HUES6 (cell line): Measurements from ENCODE around the gene GLI2.
A peak's percentile ranks its signal among the peaks of the same experiment; 100 is the strongest.

Source experiments
- H3K27ac ChIP-seq: 2 replicates; pipeline ENCODE4 v1.7.0; 2013; ENCODE audit warnings: low read depth, mild to moderate bottlenecking, low read length, inconsistent platforms
- H3K27me3 ChIP-seq: 2 replicates; pipeline ENCODE4 v1.6.1; 2013; ENCODE audit warnings: low read length; ENCODE audit not compliant: control insufficient read depth, insufficient read depth
- H3K36me3 ChIP-seq: 2 replicates; pipeline ENCODE4 v1.6.1; 2013; ENCODE audit warnings: low read length; ENCODE audit not compliant: control insufficient read depth, insufficient read depth
- H3K4me1 ChIP-seq: 2 replicates; pipeline ENCODE4 v1.6.1; 2013; ENCODE audit warnings: low read length; ENCODE audit not compliant: control insufficient read depth, insufficient read depth
- H3K4me3 ChIP-seq: 2 replicates; pipeline ENCODE4 v1.5.1; 2013; ENCODE audit warnings: low read depth, low read length
- H3K9ac ChIP-seq: one replicate; pipeline ENCODE4 v1.6.1; 2013; ENCODE audit warnings: mild to moderate bottlenecking, low read length
- H3K9me3 ChIP-seq: 2 replicates; pipeline ENCODE4 v1.6.1; 2013; ENCODE audit warnings: low read depth, low read length; ENCODE audit not compliant: control insufficient read depth, insufficient read depth

Gene GLI2

GRCh38 chr2:120711694-120712093 is 24.0 kb upstream of the GLI2 start:
- Histone ChIP-seq H3K9ac (no peak overlapping the region), H3K4me3 (no peak overlapping the region), H3K27me3 (peaks cover 23% of the 10 kb centered on the region), H3K36me3 (no peaks in the 10 kb centered on the region), H3K4me1 (peaks cover 61% of the 10 kb centered on the region), H3K27ac (no peak overlapping the region), H3K9me3 (no peaks in the 10 kb centered on the region)

- no peaks in the 10 kb centered on the region for H3K9me3 ChIP-seq
- no peak overlapping the region for H3K27ac ChIP-seq
- H3K36me3 ChIP-seq, result no peaks in the 10 kb centered on the region
- no peak overlapping the region for H3K4me3 ChIP-seq
- H3K27me3 ChIP-seq, result peaks cover 22% of the 10 kb centered on the region
- H3K4me1 ChIP-seq, result peaks cover 62% of the 10 kb centered on the region
- H3K9ac ChIP-seq, result no peak overlapping the region
Measured at GRCh38 chr2:120712180-120712681, 23.4 kb upstream of the GLI2 start.

- Histone ChIP-seq H3K9ac (no peak overlapping the region), H3K27me3 (peaks cover 17% of the 10 kb centered on the region), H3K9me3 (no peaks in the 10 kb centered on the region), H3K27ac (no peak overlapping the region), H3K36me3 (no peaks in the 10 kb centered on the region), H3K4me1 (peaks cover 39% of the 10 kb centered on the region), H3K4me3 (no peak overlapping the region)
Measured at GRCh38 chr2:120715353-120715752, 20.3 kb upstream of the GLI2 start.

- Histone ChIP-seq H3K4me3 (no peak overlapping the region), H3K9ac (no peak overlapping the region), H3K27ac (no peak overlapping the region), H3K36me3 (no peaks in the 10 kb centered on the region), H3K27me3 (peaks cover 19% of the 10 kb centered on the region; the same call in 1 of the 2 replicates), H3K4me1 (peaks cover 36% of the 10 kb centered on the region), H3K9me3 (no peaks in the 10 kb centered on the region)
Measured at GRCh38 chr2:120715941-120716340, 19.7 kb upstream of the GLI2 start.

GRCh38 chr2:120716641-120717585 is 18.8 kb upstream of the GLI2 start:
- Histone ChIP-seq H3K27ac (no peak overlapping the region), H3K4me1 (peaks cover 26% of the 10 kb centered on the region), H3K27me3 (peaks cover 15% of the 10 kb centered on the region; the same call in 1 of the 2 replicates), H3K9ac (no peak overlapping the region), H3K9me3 (no peaks in the 10 kb centered on the region), H3K36me3 (no peaks in the 10 kb centered on the region), H3K4me3 (no peak overlapping the region)

- no peak overlapping the region for H3K4me3 ChIP-seq
Measured at GRCh38 chr2:120719491-120719890, 16.2 kb upstream of the GLI2 start.

GRCh38 chr2:120720231-120720630 is 15.4 kb upstream of the GLI2 start:
- no peak overlapping the region for H3K27ac ChIP-seq
- H3K9ac ChIP-seq, result no peak overlapping the region
- no peaks in the 10 kb centered on the region for H3K36me3 ChIP-seq
- H3K9me3 ChIP-seq, result peaks cover 6% of the 10 kb centered on the region
- H3K27me3 ChIP-seq, result peaks cover 14% of the 10 kb centered on the region; the same call in 1 of the 2 replicates
- H3K4me3 ChIP-seq, result no peak overlapping the region
- peaks cover 30% of the 10 kb centered on the region for H3K4me1 ChIP-seq

More at GRCh38 chr2:120719491-120719890, 16.2 kb upstream of the GLI2 start:
- Histone ChIP-seq H3K36me3 (no peaks in the 10 kb centered on the region), H3K9me3 (peaks cover 5% of the 10 kb centered on the region; the same call in 1 of the 2 replicates), H3K27me3 (peaks cover 14% of the 10 kb centered on the region; the same call in 1 of the 2 replicates), H3K9ac (no peak overlapping the region), H3K27ac (no peak overlapping the region), H3K4me1 (peaks cover 30% of the 10 kb centered on the region)

- Histone ChIP-seq H3K4me1 (peaks cover 27% of the 10 kb centered on the region), H3K36me3 (no peaks in the 10 kb centered on the region), H3K9me3 (peaks cover 10% of the 10 kb centered on the region), H3K27me3 (peaks cover 14% of the 10 kb centered on the region; the same call in 1 of the 2 replicates), H3K9ac (no peak overlapping the region), H3K27ac (no peak overlapping the region), H3K4me3 (no peak overlapping the region)
Measured at GRCh38 chr2:120720746-120721375, 14.8 kb upstream of the GLI2 start.

GRCh38 chr2:120722246-120722567 is 13.5 kb upstream of the GLI2 start:
- Histone ChIP-seq H3K9me3 (peaks cover 16% of the 10 kb centered on the region), H3K27ac (no peak overlapping the region), H3K4me3 (no peak overlapping the region), H3K36me3 (no peaks in the 10 kb centered on the region), H3K27me3 (peaks cover 14% of the 10 kb centered on the region; the same call in 1 of the 2 replicates), H3K4me1 (peaks cover 15% of the 10 kb centered on the region), H3K9ac (no peak overlapping the region)

- no peak overlapping the region; the same call in 1 of the 2 replicates for H3K4me3 ChIP-seq
- H3K27me3 ChIP-seq, result peaks cover 14% of the 10 kb centered on the region; the same call in 1 of the 2 replicates
- peaks cover 16% of the 10 kb centered on the region for H3K9me3 ChIP-seq
- H3K27ac ChIP-seq, result no peak overlapping the region
- peak overlapping the region; percentile 35 for H3K9ac ChIP-seq
- no peaks in the 10 kb centered on the region for H3K36me3 ChIP-seq
- peaks cover 15% of the 10 kb centered on the region for H3K4me1 ChIP-seq
Measured at GRCh38 chr2:120722568-120723421, 12.9 kb upstream of the GLI2 start.
